Endothelial cell of umbilical vein (primary cell): Measurements from ENCODE around the gene TXN2.

ENCODE experiments used
- EZH2 ChIP-seq: IDR thresholded peaks from 2 replicates; pipeline ENCODE4 v1.6.1; 2012; ENCODE audit warnings: borderline replicate concordance, low read depth, mild to moderate bottlenecking, moderate library complexity, low read length, inconsistent platforms; ENCODE audit not compliant: severe bottlenecking
- FOS ChIP-seq: IDR thresholded peaks from 2 replicates; pipeline ENCODE4 v1.6.1; 2011; ENCODE audit warnings: mild to moderate bottlenecking, low read length, moderate library complexity, borderline replicate concordance; ENCODE audit not compliant: insufficient read depth
- MYC ChIP-seq: IDR thresholded peaks from one replicate; pipeline ENCODE4 v1.6.1; 2011; ENCODE audit warnings: mild to moderate bottlenecking, low read depth, low read length
- POLR2A ChIP-seq: IDR thresholded peaks from 2 replicates; pipeline ENCODE4 v1.6.1; 2012; ENCODE audit warnings: low read depth, mild to moderate bottlenecking, control low read depth, low read length
- POLR2AphosphoS5 ChIP-seq: IDR thresholded peaks from 2 replicates; pipeline ENCODE4 v1.6.1; 2012; ENCODE audit warnings: low read depth, mild to moderate bottlenecking, control low read depth, low read length, moderate library complexity; ENCODE audit not compliant: insufficient read depth
- TF ChIP-seq, protein P1 (sequence below), 2 donors: IDR thresholded peaks; 1 replicate in 1 of 2; 2 replicates in 1 of 2; pipeline ENCODE4 v1.5.1; 2011; ENCODE audit warnings: low read length in 2 of 2, mild to moderate bottlenecking in 2 of 2, moderate library complexity in 2 of 2, control low read depth in 1 of 2, inconsistent platforms in 1 of 2, low read depth in 1 of 2; ENCODE audit not compliant: insufficient read depth in 1 of 2; ENCODE audit errors: extremely low read depth in 1 of 2
- TF ChIP-seq, protein P2 (sequence below): IDR thresholded peaks from 2 replicates; pipeline ENCODE4 v1.6.1; 2011; ENCODE audit not compliant: insufficient read depth, insufficient read length

DNA sequence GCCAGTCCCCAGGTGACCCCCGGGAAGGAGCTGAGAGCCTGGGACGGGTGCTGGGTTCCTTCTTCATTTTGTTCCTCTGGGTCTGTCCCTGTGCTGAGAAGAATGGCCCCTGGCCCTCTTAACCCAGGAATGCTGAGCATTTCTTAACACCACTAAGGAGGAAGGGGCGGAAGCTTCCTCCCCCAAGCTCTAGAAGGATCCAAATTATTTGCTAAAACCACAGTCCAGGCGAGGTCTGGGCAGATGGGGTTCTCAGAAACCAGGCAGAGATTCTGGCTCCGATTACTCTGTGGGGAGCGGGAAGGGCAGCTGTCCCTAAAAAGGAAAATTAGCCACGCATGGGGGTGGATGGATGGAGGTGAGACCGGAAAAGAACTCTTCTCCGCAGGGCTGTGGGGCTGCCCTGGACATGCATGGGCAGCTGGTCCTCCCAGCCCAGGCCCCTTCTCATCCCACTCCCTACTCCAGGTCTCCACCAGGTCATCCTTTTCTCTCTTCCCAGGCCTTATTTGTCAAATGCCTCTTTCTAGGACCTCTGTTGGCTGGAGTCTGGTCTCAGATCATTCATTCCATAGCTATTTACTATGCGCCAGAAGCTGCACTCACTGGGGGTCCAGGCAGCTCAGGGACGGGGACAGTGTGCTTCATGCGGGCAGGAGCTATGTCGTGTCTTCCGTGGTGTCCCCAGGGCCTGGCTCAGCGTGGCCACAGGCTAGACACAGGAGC lies 48.7 kb downstream of the TXN2 start:
- TF ChIP-seq MYC (no peak), FOS (no peak), EZH2 (no peak), POLR2A (no peak), POLR2AphosphoS5 (no peak)
- TF ChIP-seq, protein P1, sequence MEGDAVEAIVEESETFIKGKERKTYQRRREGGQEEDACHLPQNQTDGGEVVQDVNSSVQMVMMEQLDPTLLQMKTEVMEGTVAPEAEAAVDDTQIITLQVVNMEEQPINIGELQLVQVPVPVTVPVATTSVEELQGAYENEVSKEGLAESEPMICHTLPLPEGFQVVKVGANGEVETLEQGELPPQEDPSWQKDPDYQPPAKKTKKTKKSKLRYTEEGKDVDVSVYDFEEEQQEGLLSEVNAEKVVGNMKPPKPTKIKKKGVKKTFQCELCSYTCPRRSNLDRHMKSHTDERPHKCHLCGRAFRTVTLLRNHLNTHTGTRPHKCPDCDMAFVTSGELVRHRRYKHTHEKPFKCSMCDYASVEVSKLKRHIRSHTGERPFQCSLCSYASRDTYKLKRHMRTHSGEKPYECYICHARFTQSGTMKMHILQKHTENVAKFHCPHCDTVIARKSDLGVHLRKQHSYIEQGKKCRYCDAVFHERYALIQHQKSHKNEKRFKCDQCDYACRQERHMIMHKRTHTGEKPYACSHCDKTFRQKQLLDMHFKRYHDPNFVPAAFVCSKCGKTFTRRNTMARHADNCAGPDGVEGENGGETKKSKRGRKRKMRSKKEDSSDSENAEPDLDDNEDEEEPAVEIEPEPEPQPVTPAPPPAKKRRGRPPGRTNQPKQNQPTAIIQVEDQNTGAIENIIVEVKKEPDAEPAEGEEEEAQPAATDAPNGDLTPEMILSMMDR (IDR thresholded peaks at IDR 0.05; ENCODE audit: extremely low read depth in 1 of 2, insufficient read depth in 1 of 2, low read depth in 1 of 2, low read length in 2 of 2) = no peak
- TF ChIP-seq, protein P2, sequence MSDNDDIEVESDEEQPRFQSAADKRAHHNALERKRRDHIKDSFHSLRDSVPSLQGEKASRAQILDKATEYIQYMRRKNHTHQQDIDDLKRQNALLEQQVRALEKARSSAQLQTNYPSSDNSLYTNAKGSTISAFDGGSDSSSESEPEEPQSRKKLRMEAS = no peak
